ENCODE measurements around the gene DYSF.
A peak's percentile ranks its signal among the peaks of the same experiment; 100 is the strongest.

The DYSF gene

GRCh38 chr2:71506222-71507153 is 53.1 kb downstream of the DYSF start:
- TF ChIP-seq, protein P1, sequence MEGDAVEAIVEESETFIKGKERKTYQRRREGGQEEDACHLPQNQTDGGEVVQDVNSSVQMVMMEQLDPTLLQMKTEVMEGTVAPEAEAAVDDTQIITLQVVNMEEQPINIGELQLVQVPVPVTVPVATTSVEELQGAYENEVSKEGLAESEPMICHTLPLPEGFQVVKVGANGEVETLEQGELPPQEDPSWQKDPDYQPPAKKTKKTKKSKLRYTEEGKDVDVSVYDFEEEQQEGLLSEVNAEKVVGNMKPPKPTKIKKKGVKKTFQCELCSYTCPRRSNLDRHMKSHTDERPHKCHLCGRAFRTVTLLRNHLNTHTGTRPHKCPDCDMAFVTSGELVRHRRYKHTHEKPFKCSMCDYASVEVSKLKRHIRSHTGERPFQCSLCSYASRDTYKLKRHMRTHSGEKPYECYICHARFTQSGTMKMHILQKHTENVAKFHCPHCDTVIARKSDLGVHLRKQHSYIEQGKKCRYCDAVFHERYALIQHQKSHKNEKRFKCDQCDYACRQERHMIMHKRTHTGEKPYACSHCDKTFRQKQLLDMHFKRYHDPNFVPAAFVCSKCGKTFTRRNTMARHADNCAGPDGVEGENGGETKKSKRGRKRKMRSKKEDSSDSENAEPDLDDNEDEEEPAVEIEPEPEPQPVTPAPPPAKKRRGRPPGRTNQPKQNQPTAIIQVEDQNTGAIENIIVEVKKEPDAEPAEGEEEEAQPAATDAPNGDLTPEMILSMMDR (IDR thresholded peaks at IDR 0.05; ENCODE audit: borderline replicate concordance, insufficient read depth, low read depth, low read length): no peak
- H3K4me3 ChIP-seq (ENCODE audit: low read depth, low read length): no peak overlapping the region

DNA sequence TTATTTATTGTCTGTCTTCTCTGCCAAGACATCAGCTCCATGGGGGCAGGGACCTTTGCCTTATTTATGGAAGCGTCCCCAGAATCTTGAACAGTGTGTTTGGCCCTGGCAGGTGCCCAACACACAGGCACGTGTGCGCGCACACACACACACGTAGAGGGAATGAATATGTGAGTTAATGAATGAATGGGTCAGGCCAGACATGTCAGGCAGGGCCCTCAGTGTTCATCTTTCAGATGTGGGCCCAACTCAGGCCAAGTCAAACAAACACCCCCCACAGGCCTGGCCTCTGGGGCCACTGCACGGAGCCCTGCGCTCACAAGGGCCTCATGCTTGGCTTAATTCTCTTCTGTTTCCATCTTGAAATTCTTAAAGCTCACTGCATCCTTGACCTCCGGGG is 54.1 kb downstream of the DYSF start:
- TF ChIP-seq, protein P1 (IDR thresholded peaks at IDR 0.05; ENCODE audit: borderline replicate concordance, insufficient read depth, low read depth, low read length): no peak
- H3K4me3 ChIP-seq (ENCODE audit: low read depth, low read length): no peak overlapping the region

GRCh38 chr2:71510196-71510807 is 56.9 kb downstream of the DYSF start:
- TF ChIP-seq, protein P1 (IDR thresholded peaks at IDR 0.05; ENCODE audit: borderline replicate concordance, insufficient read depth, low read depth, low read length): peak; percentile 93
- no peak overlapping the region for H3K4me3 ChIP-seq (ENCODE audit: low read depth, low read length)

DNA sequence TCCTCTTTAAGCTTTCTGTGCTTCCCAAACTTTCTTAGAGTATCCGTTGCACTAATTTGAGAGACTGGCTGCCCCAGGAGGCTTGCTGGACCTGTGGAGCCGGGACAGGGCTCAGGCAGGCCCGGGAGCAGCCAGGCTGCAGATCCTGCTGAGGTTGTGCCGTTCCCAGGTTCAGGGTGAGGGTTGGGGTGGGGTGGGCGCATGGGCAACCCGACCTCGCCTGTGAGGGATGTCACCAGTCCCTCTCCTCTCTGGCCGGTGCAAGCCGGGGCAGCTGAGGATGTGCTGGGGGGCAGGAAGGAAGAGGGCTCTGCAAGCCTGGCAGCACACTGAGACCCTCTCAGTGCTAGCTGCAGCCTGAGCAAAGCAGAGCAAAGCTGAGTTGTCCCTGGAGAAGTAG is 57.6 kb downstream of the DYSF start:
- H3K4me3 ChIP-seq (ENCODE audit: low read depth, low read length): no peak overlapping the region
- TF ChIP-seq, protein P1 (IDR thresholded peaks at IDR 0.05; ENCODE audit: borderline replicate concordance, insufficient read depth, low read depth, low read length): no peak

DNA sequence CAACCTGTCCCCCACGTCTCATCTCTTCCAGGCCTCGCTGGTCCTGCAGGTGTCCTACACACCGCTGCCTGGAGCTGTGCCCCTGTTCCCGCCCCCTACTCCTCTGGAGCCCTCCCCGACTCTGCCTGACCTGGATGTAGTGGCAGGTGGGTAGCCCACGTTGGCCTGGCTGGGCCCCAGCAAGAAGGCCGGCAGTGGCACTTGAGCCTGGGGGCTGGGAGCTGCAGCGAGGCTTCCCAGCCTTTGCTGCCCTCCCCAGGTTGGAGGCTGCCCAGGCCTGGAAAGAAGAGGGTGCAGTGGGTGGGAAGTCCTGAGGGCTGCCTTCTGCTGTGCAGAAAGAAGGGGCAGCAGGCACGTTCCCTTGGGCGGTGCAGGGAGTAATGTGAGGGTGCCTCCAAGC is 58.4 kb downstream of the DYSF start:
- no peak overlapping the region for H3K4me3 ChIP-seq (ENCODE audit: low read depth, low read length)
- TF ChIP-seq, protein P1 (IDR thresholded peaks at IDR 0.05; ENCODE audit: borderline replicate concordance, insufficient read depth, low read depth, low read length): no peak

DNA sequence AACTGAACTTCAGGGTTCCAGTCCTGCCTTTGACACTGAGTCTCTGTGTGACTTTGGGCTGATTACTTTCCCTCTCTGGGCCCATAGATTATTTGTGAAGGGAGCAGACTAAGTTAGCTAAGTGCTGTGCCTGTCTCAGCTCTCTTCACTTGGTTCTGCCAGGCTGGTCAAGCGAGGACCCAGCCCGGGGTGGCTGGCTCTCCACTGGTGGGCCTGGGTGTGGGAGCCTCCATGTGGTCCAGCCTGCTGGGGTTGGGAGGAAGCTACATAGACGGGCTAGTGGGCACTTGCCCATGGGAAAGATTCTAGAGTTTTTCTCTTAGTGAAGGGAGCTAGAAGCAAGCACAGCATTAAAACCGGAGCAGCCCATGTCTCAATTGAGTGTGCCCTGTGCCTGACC is 59.0 kb downstream of the DYSF start:
- H3K4me3 ChIP-seq (ENCODE audit: low read depth, low read length): no peak overlapping the region
- TF ChIP-seq, protein P1 (IDR thresholded peaks at IDR 0.05; ENCODE audit: borderline replicate concordance, insufficient read depth, low read depth, low read length): no peak

Data from GM12875 (cell line).